Ishikawa (cell line): Measurements from ENCODE around the gene NDUFV2.

ENCODE experiments used
- CEBPB ChIP-seq: IDR thresholded peaks from 2 replicates; pipeline ENCODE4 v1.6.1; 2012
- CREB1 ChIP-seq: IDR thresholded peaks from 2 replicates; pipeline ENCODE4 v1.6.1; 2012; ENCODE audit warnings: low read depth
- EGR1 ChIP-seq: IDR thresholded peaks from 2 replicates; pipeline ENCODE4 v1.6.1; 2012
- EP300 ChIP-seq: IDR thresholded peaks from 2 replicates; pipeline ENCODE4 v1.6.1; 2012; ENCODE audit warnings: borderline replicate concordance
- FOXM1 ChIP-seq: IDR thresholded peaks from 2 replicates; pipeline ENCODE4 v1.6.1; 2012; ENCODE audit warnings: low read depth, borderline replicate concordance
- MAX ChIP-seq: IDR thresholded peaks from 2 replicates; pipeline ENCODE4 v1.6.1; 2012
- NFIC ChIP-seq: IDR thresholded peaks from 2 replicates; pipeline ENCODE4 v1.6.1; 2012
- RAD21 ChIP-seq: IDR thresholded peaks from 2 replicates; pipeline ENCODE4 v1.6.1; 2012; ENCODE audit warnings: low read depth
- REST ChIP-seq: IDR thresholded peaks from 2 replicates; pipeline ENCODE4 v1.6.1; 2012; ENCODE audit warnings: low read depth, mild to moderate bottlenecking
- TAF1 ChIP-seq: IDR thresholded peaks from 2 replicates; pipeline ENCODE4 v1.6.1; 2012; ENCODE audit warnings: low read depth, mild to moderate bottlenecking
- TCF12 ChIP-seq: IDR thresholded peaks from 2 replicates; pipeline ENCODE4 v1.6.1; 2012; ENCODE audit warnings: low read depth
- TEAD4 ChIP-seq: IDR thresholded peaks from 2 replicates; pipeline ENCODE4 v1.6.1; 2012
- USF1 ChIP-seq: IDR thresholded peaks from 2 replicates; pipeline ENCODE4 v1.6.1; 2012
- YY1 ChIP-seq: IDR thresholded peaks from 2 replicates; pipeline ENCODE4 v1.6.1; 2012; ENCODE audit warnings: low read depth
- ZBTB7A ChIP-seq: IDR thresholded peaks from 2 replicates; pipeline ENCODE4 v1.6.1; 2012; ENCODE audit warnings: low read depth

NDUFV2 gene

GRCh38 chr18:9096685-9097084 is 5.8 kb upstream of the NDUFV2 start:
- TF ChIP-seq TCF12 (no peak), CREB1 (no peak), USF1 (no peak), EGR1 (no peak), YY1 (no peak), TEAD4 (no peak), ZBTB7A (no peak), CEBPB (no peak), RAD21 (no peak), MAX (no peak), REST (no peak)

- TF ChIP-seq ZBTB7A (no peak), RAD21 (no peak), YY1 (no peak), USF1 (no peak), FOXM1 (no peak), TEAD4 (no peak), REST (no peak), TAF1 (no peak), CEBPB (no peak), EP300 (no peak), NFIC (no peak), EGR1 (no peak), MAX (no peak), TCF12 (no peak), CREB1 (no peak)
Measured at GRCh38 chr18:9097349-9097748, 5.2 kb upstream of the NDUFV2 start.

GRCh38 chr18:9100796-9101195 is 1.7 kb upstream of the NDUFV2 start:
- TF ChIP-seq CREB1 = no peak
- TF ChIP-seq REST = no peak
- TF ChIP-seq TEAD4 = no peak
- no peak for TF ChIP-seq USF1
- TF ChIP-seq ZBTB7A = no peak
- no peak for TF ChIP-seq EP300
- no peak for TF ChIP-seq RAD21
- TF ChIP-seq NFIC = no peak
- TF ChIP-seq EGR1 = no peak
- TF ChIP-seq TAF1 = no peak
- TF ChIP-seq FOXM1 = no peak
- no peak for TF ChIP-seq MAX
- no peak for TF ChIP-seq YY1
- no peak for TF ChIP-seq CEBPB
- no peak for TF ChIP-seq TCF12

GRCh38 chr18:9101730-9102507 is 580 bp upstream of the NDUFV2 start:
- peak; percentile 16; the same call in 1 of the 2 replicates for TF ChIP-seq ZBTB7A
- TF ChIP-seq CREB1 = peak; percentile 58; the same call in 1 of the 2 replicates
- no peak for TF ChIP-seq YY1
